KMS-11 (cell line): ENCODE measurements around the gene GPA33.

Experiments
- H2AFZ ChIP-seq: fragments of 200-600 bp; sonication (generic); 2 replicates; pipeline ENCODE4 v1.6.1; 2016; ENCODE audit warnings: antibody characterized with exemption, mixed run types, low read depth
- H3K27ac ChIP-seq: fragments of 200-600 bp; sonication (generic); 2 replicates; pipeline ENCODE4 v1.6.1; 2016; ENCODE audit warnings: mild to moderate bottlenecking, mixed run types
- H3K27me3 ChIP-seq: fragments of 200-600 bp; sonication (generic); 2 replicates; pipeline ENCODE4 v1.6.1; 2017; ENCODE audit warnings: mild to moderate bottlenecking, low read depth, mixed run types, moderate library complexity; ENCODE audit not compliant: insufficient read depth
- H3K36me3 ChIP-seq: fragments of 200-600 bp; sonication (generic); 2 replicates; pipeline ENCODE4 v1.6.1; 2017; ENCODE audit warnings: mild to moderate bottlenecking, mixed run types; ENCODE audit not compliant: insufficient read depth
- H3K4me1 ChIP-seq: fragments of 200-600 bp; sonication (generic); 2 replicates; pipeline ENCODE4 v1.6.1; 2016; ENCODE audit warnings: mild to moderate bottlenecking, low read depth, mixed run types; ENCODE audit not compliant: poor library complexity, severe bottlenecking
- H3K4me2 ChIP-seq: fragments of 200-600 bp; sonication (generic); 2 replicates; pipeline ENCODE4 v1.7.0; 2016; ENCODE audit warnings: mild to moderate bottlenecking, mixed run types
- H3K4me3 ChIP-seq: fragments of 200-600 bp; sonication (generic); IDR thresholded peaks from 2 replicates; pipeline ENCODE4 v1.6.1; 2017; ENCODE audit warnings: low read depth, low read length, mixed read lengths; ENCODE audit not compliant: insufficient read depth
- H3K79me2 ChIP-seq: fragments of 200-600 bp; sonication (generic); 2 replicates; pipeline ENCODE4 v1.6.1; 2016; ENCODE audit warnings: low read depth, mixed run types; ENCODE audit not compliant: insufficient read depth
- H3K9ac ChIP-seq: fragments of 200-600 bp; sonication (generic); 2 replicates; pipeline ENCODE4 v1.6.1; 2016; ENCODE audit warnings: mild to moderate bottlenecking, mixed run types
- H4K20me1 ChIP-seq: fragments of 200-600 bp; sonication (generic); 2 replicates; pipeline ENCODE4 v1.6.1; 2016; ENCODE audit warnings: mild to moderate bottlenecking, mixed run types; ENCODE audit not compliant: insufficient read depth
- TF ChIP-seq, protein P1 (sequence below): fragments of 200-600 bp; sonication (generic); conservative IDR thresholded peaks from 2 replicates; pipeline ENCODE4 v1.6.1; 2017; ENCODE audit warnings: low read depth, mild to moderate bottlenecking, antibody characterized with exemption, low read length, moderate library complexity, mixed read lengths

GPA33 gene

GRCh38 chr1:167101754-167102153 lies 11.6 kb upstream of the GPA33 start:
- no peak overlapping the region for H2AFZ ChIP-seq

GRCh38 chr1:167100730-167101129 lies 10.6 kb upstream of the GPA33 start:
- Histone ChIP-seq H3K27me3 (no peaks in the 10 kb centered on the region), H3K79me2 (no peaks in the 10 kb centered on the region), H3K4me3 (no peak overlapping the region), H3K4me1 (no peaks in the 10 kb centered on the region), H4K20me1 (no peaks in the 10 kb centered on the region), H3K9ac (no peak overlapping the region), H2AFZ (no peak overlapping the region), H3K4me2 (no peak overlapping the region), H3K27ac (no peak overlapping the region; the same call in 1 of the 2 replicates), H3K36me3 (no peaks in the 10 kb centered on the region)
- TF ChIP-seq, protein P1, sequence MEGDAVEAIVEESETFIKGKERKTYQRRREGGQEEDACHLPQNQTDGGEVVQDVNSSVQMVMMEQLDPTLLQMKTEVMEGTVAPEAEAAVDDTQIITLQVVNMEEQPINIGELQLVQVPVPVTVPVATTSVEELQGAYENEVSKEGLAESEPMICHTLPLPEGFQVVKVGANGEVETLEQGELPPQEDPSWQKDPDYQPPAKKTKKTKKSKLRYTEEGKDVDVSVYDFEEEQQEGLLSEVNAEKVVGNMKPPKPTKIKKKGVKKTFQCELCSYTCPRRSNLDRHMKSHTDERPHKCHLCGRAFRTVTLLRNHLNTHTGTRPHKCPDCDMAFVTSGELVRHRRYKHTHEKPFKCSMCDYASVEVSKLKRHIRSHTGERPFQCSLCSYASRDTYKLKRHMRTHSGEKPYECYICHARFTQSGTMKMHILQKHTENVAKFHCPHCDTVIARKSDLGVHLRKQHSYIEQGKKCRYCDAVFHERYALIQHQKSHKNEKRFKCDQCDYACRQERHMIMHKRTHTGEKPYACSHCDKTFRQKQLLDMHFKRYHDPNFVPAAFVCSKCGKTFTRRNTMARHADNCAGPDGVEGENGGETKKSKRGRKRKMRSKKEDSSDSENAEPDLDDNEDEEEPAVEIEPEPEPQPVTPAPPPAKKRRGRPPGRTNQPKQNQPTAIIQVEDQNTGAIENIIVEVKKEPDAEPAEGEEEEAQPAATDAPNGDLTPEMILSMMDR = no peak

More at GRCh38 chr1:167101754-167102153, 11.6 kb upstream of the GPA33 start:
- no peaks in the 10 kb centered on the region for H3K36me3 ChIP-seq
- no peak overlapping the region for H3K9ac ChIP-seq
- H3K79me2 ChIP-seq = no peaks in the 10 kb centered on the region
- no peak overlapping the region for H3K4me3 ChIP-seq
- TF ChIP-seq, protein P1 = no peak
- no peak overlapping the region for H3K27ac ChIP-seq
- no peaks in the 10 kb centered on the region for H3K27me3 ChIP-seq
- no peak overlapping the region for H3K4me2 ChIP-seq
- H3K4me1 ChIP-seq = no peaks in the 10 kb centered on the region
- no peaks in the 10 kb centered on the region for H4K20me1 ChIP-seq

GRCh38 chr1:167099851-167100250 lies 9.7 kb upstream of the GPA33 start:
- Histone ChIP-seq H3K4me1 (no peaks in the 10 kb centered on the region), H3K79me2 (no peaks in the 10 kb centered on the region), H3K36me3 (no peaks in the 10 kb centered on the region), H3K4me3 (no peak overlapping the region), H3K9ac (no peak overlapping the region), H2AFZ (no peak overlapping the region), H3K27me3 (no peaks in the 10 kb centered on the region), H3K27ac (no peak overlapping the region), H3K4me2 (no peak overlapping the region), H4K20me1 (no peaks in the 10 kb centered on the region)
- TF ChIP-seq, protein P1 = no peak

GRCh38 chr1:167095368-167095767 lies 5.2 kb upstream of the GPA33 start:
- Histone ChIP-seq H3K36me3 (no peaks in the 10 kb centered on the region), H4K20me1 (no peaks in the 10 kb centered on the region), H2AFZ (no peak overlapping the region), H3K4me3 (no peak overlapping the region), H3K4me1 (no peaks in the 10 kb centered on the region), H3K79me2 (no peaks in the 10 kb centered on the region), H3K27me3 (no peaks in the 10 kb centered on the region), H3K9ac (no peak overlapping the region), H3K27ac (no peak overlapping the region), H3K4me2 (no peak overlapping the region)
- TF ChIP-seq, protein P1 = no peak

DNA sequence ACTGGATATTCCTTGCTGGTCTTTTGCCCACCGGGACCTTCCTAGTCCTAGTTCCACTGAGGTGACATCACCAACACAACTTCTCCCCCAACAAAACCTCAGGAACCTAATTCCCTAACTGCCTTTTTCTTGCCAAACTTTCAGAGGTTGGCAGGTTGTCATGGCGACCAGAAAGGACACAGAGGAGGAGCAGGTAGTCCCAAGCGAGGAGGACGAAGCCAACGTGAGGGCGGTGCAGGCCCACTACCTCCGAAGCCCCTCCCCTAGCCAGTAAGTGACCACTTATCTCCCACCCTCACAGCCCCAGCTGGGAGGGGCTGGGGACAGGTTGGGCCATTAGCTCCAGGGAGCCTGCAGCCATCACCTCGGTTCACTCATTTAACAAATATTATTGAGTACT lies 4.5 kb upstream of the GPA33 start:
- Histone ChIP-seq H3K4me2 (no peak overlapping the region), H3K27me3 (no peaks in the 10 kb centered on the region), H3K79me2 (no peaks in the 10 kb centered on the region), H3K9ac (no peak overlapping the region), H3K4me3 (no peak overlapping the region), H4K20me1 (no peaks in the 10 kb centered on the region), H3K4me1 (no peaks in the 10 kb centered on the region), H3K27ac (no peak overlapping the region), H2AFZ (no peak overlapping the region), H3K36me3 (no peaks in the 10 kb centered on the region)
- TF ChIP-seq, protein P1 = no peak
